Neuronal stem cell (in vitro differentiated cells): ENCODE results near the gene MMP11.

Experiments
- DNase-seq: peaks from one replicate; pipeline ENCODE4 v3.0.0-alpha.2; 2013; ENCODE audit warnings: low spot score
- H2AFZ ChIP-seq: one replicate; pipeline ENCODE4 v1.6.1; 2013; ENCODE audit warnings: mild to moderate bottlenecking, low read length, inconsistent platforms
- H2AK5ac ChIP-seq: 2 replicates; pipeline ENCODE4 v1.6.1; 2013; ENCODE audit warnings: low read depth, mild to moderate bottlenecking, inconsistent platforms, low read length, moderate library complexity, mixed read lengths
- H2BK120ac ChIP-seq: 2 replicates; pipeline ENCODE4 v1.6.1; 2013; ENCODE audit warnings: low read depth, mild to moderate bottlenecking, inconsistent platforms, low read length, moderate library complexity, mixed read lengths
- H2BK12ac ChIP-seq: one replicate; pipeline ENCODE4 v1.6.1; 2013; ENCODE audit warnings: low read length, inconsistent platforms
- H2BK15ac ChIP-seq: 2 replicates; pipeline ENCODE4 v1.6.1; 2013; ENCODE audit warnings: mild to moderate bottlenecking, low read length, inconsistent platforms, mixed read lengths
- H2BK5ac ChIP-seq: one replicate; pipeline ENCODE4 v1.6.1; 2013; ENCODE audit warnings: inconsistent platforms, mild to moderate bottlenecking, low read length, moderate library complexity
- H3K14ac ChIP-seq: one replicate; pipeline ENCODE4 v1.6.1; 2013; ENCODE audit warnings: low read length, inconsistent platforms
- H3K18ac ChIP-seq: 2 replicates; pipeline ENCODE4 v1.6.1; 2013; ENCODE audit warnings: low read length, inconsistent platforms
- H3K23ac ChIP-seq: 2 replicates; pipeline ENCODE4 v1.6.1; 2013; ENCODE audit warnings: low read depth, mild to moderate bottlenecking, mixed read lengths, low read length, inconsistent platforms; ENCODE audit not compliant: poor library complexity
- H3K27ac ChIP-seq: replicated peaks from 3 replicates; pipeline ENCODE4 v1.5.1; 2013; ENCODE audit warnings: low read length, inconsistent platforms
- H3K27me3 ChIP-seq, 3 experiments: 2 replicates each; pipeline ENCODE4 v1.6.1; 2013; ENCODE audit warnings: low read length in 3 of 3, mild to moderate bottlenecking in 2 of 3, inconsistent platforms in 1 of 3, low read depth in 1 of 3, mixed read lengths in 1 of 3, moderate library complexity in 1 of 3; ENCODE audit not compliant: control insufficient read depth in 3 of 3, insufficient read depth in 3 of 3
- H3K36me3 ChIP-seq, 2 donors: replicated peaks in 1 of 2; 2 replicates each; pipeline ENCODE4 v1.6.1; 2013; ENCODE audit warnings: low read length in 2 of 2; ENCODE audit not compliant: control insufficient read depth in 2 of 2, insufficient read depth in 2 of 2
- H3K4ac ChIP-seq: 2 replicates; pipeline ENCODE4 v1.6.1; 2013; ENCODE audit warnings: inconsistent platforms, mild to moderate bottlenecking, low read length, moderate library complexity
- H3K4me1 ChIP-seq, 2 donors: 1 replicate in 1 of 2; 2 replicates in 1 of 2; pipeline ENCODE4 v1.6.1; 2013; ENCODE audit warnings: low read length in 2 of 2, low read depth in 1 of 2; ENCODE audit not compliant: control insufficient read depth in 2 of 2, insufficient read depth in 1 of 2
- H3K4me2 ChIP-seq: one replicate; pipeline ENCODE4 v1.6.1; 2013; ENCODE audit warnings: mild to moderate bottlenecking, low read length, inconsistent platforms; ENCODE audit not compliant: insufficient read depth, poor library complexity, severe bottlenecking
- H3K4me3 ChIP-seq, 2 donors: 2 replicates each; pipeline ENCODE4 v1.5.1; 2013; ENCODE audit warnings: low read length in 2 of 2, mild to moderate bottlenecking in 2 of 2, inconsistent platforms in 1 of 2, moderate library complexity in 1 of 2
- H3K79me1 ChIP-seq: one replicate; pipeline ENCODE4 v1.6.1; 2013; ENCODE audit warnings: low read depth, mild to moderate bottlenecking, inconsistent platforms, low read length, moderate library complexity
- H3K9ac ChIP-seq: one replicate; pipeline ENCODE4 v1.6.1; 2013; ENCODE audit warnings: mild to moderate bottlenecking, low read depth, low read length, inconsistent platforms; ENCODE audit not compliant: poor library complexity
- H3K9me3 ChIP-seq, 2 donors: replicated peaks in 1 of 2; 2 replicates each; pipeline versions ENCODE3 to v1.6.1; 2013; ENCODE audit warnings: low read length in 2 of 2, mild to moderate bottlenecking in 2 of 2, inconsistent platforms in 1 of 2, low read depth in 1 of 2, mixed read lengths in 1 of 2, moderate library complexity in 1 of 2; ENCODE audit not compliant: control insufficient read depth in 2 of 2, insufficient read depth in 1 of 2
- H4K8ac ChIP-seq: one replicate; pipeline ENCODE4 v1.6.1; 2013; ENCODE audit warnings: low read depth, mild to moderate bottlenecking, inconsistent platforms, low read length, moderate library complexity
- H4K91ac ChIP-seq: one replicate; pipeline ENCODE4 v1.6.1; 2013; ENCODE audit warnings: low read length, low read depth, mild to moderate bottlenecking, inconsistent platforms; ENCODE audit not compliant: poor library complexity
- WGBS, 2 donors: extraction: QIAGEN DNeasy Blood & Tissue Kit; methylation state at CpG; one replicate each; pipeline ENCODE4 v1.1.7; 2013; ENCODE audit warnings: missing lambda C conversion rate in 2 of 2, mixed read lengths in 1 of 2; ENCODE audit not compliant: insufficient read length in 2 of 2, insufficient replicate concordance in 1 of 2; ENCODE audit errors: extremely low coverage in 2 of 2; 5-methylcytosine and 5-hydroxymethylcytosine counted together

Gene MMP11

GRCh38 chr22:23817146-23817545, 44.5 kb downstream of the MMP11 start:
- no peak overlapping the region for H3K23ac ChIP-seq
- no peaks in the 10 kb centered on the region for H3K79me1 ChIP-seq
- no peak overlapping the region for H2AFZ ChIP-seq
- no peak overlapping the region for H2BK120ac ChIP-seq
- no peak overlapping the region for H3K4me3 ChIP-seq
- no peaks in the 10 kb centered on the region for H3K9me3 ChIP-seq
- H2AK5ac ChIP-seq: no peak overlapping the region
- H3K4ac ChIP-seq: no peak overlapping the region
- H3K4me2 ChIP-seq: no peak overlapping the region
- DNase-seq: no peak
- no peaks in the 10 kb centered on the region for H3K27me3 ChIP-seq
- no peaks in the 10 kb centered on the region for H3K4me1 ChIP-seq
- H2BK15ac ChIP-seq: no peak overlapping the region
- H3K18ac ChIP-seq: no peak overlapping the region
- H4K8ac ChIP-seq: no peak overlapping the region
- H4K91ac ChIP-seq: no peak overlapping the region
- H3K36me3 ChIP-seq: peaks cover 32 to 96% of the 10 kb centered on the region in 2 donors
- no peak overlapping the region for H3K27ac ChIP-seq
- H3K9ac ChIP-seq: no peak overlapping the region
- WGBS, 2 donors: no CpG with 5 or more reads among the region's 6 CpGs
- H2BK5ac ChIP-seq: no peak overlapping the region
- H3K14ac ChIP-seq: no peak overlapping the region
- no peak overlapping the region for H2BK12ac ChIP-seq

GRCh38 chr22:23818541-23818940, 45.9 kb downstream of the MMP11 start:
- H2AFZ ChIP-seq: no peak overlapping the region
- no peaks in the 10 kb centered on the region for H3K4me1 ChIP-seq
- no peak overlapping the region for H3K4me3 ChIP-seq
- H3K27ac ChIP-seq: no peak overlapping the region
- no peaks in the 10 kb centered on the region for H3K9me3 ChIP-seq
- H3K4me2 ChIP-seq: no peak overlapping the region
- DNase-seq: no peak
- H2BK12ac ChIP-seq: no peak overlapping the region
- no peak overlapping the region for H3K18ac ChIP-seq
- peaks cover 43 to 96% of the 10 kb centered on the region in 2 donors for H3K36me3 ChIP-seq
- H4K91ac ChIP-seq: no peak overlapping the region
- H4K8ac ChIP-seq: no peak overlapping the region
- no peak overlapping the region for H3K23ac ChIP-seq
- H2BK120ac ChIP-seq: no peak overlapping the region
- H3K4ac ChIP-seq: no peak overlapping the region
- H2BK5ac ChIP-seq: no peak overlapping the region
- H3K9ac ChIP-seq: no peak overlapping the region
- no peak overlapping the region for H2BK15ac ChIP-seq
- no peaks in the 10 kb centered on the region for H3K79me1 ChIP-seq
- H3K14ac ChIP-seq: no peak overlapping the region
- H3K27me3 ChIP-seq: no peaks in the 10 kb centered on the region
- WGBS, 2 donors: no CpG with 5 or more reads among the region's 2 CpGs
- H2AK5ac ChIP-seq: no peak overlapping the region

- Histone ChIP-seq H2AK5ac (no peak overlapping the region), H3K4me1 (peaks cover 0 to under 1% of the 10 kb centered on the region in 2 donors), H4K8ac (no peak overlapping the region), H3K18ac (no peak overlapping the region), H3K9me3 (no peaks in the 10 kb centered on the region), H3K4ac (no peak overlapping the region), H4K91ac (no peak overlapping the region), H2BK12ac (no peak overlapping the region), H2BK5ac (no peak overlapping the region), H3K14ac (no peak overlapping the region), H2AFZ (no peak overlapping the region), H3K9ac (no peak overlapping the region), H2BK120ac (no peak overlapping the region), H3K27me3 (no peaks in the 10 kb centered on the region), H3K27ac (no peak overlapping the region), H3K23ac (no peak overlapping the region), H3K79me1 (peaks cover 2% of the 10 kb centered on the region), H3K4me3 (no peak overlapping the region), H3K4me2 (no peak overlapping the region), H3K36me3 (peaks cover 61 to 98% of the 10 kb centered on the region in 2 donors), H2BK15ac (no peak overlapping the region)
- no CpG with 5 or more reads among the region's 4 CpGs for WGBS, 2 donors
- no peak for DNase-seq
These were observed 48.1 kb downstream of the MMP11 start for GRCh38 chr22:23820748-23821211.

GRCh38 chr22:23822101-23822671, 49.5 kb downstream of the MMP11 start:
- Histone ChIP-seq H3K9me3 (no peaks in the 10 kb centered on the region), H3K9ac (peak overlapping the region; percentile 66), H2AFZ (no peak overlapping the region), H4K8ac (no peak overlapping the region), H2AK5ac (no peak overlapping the region), H4K91ac (no peak overlapping the region), H3K18ac (no peak overlapping the region), H2BK15ac (no peak overlapping the region), H3K4ac (no peak overlapping the region), H3K14ac (no peak overlapping the region), H3K4me1 (peaks cover 0 to 3% of the 10 kb centered on the region in 2 donors), H2BK5ac (peak overlapping the region; percentile 16), H3K27me3 (no peaks in the 10 kb centered on the region), H3K27ac (no peak overlapping the region), H3K4me3 (no peak overlapping the region), H3K23ac (no peak overlapping the region), H2BK12ac (no peak overlapping the region), H2BK120ac (no peak overlapping the region), H3K4me2 (no peak overlapping the region), H3K79me1 (peaks cover 5% of the 10 kb centered on the region), H3K36me3 (peaks cover 60 to 98% of the 10 kb centered on the region in 2 donors)
- WGBS, 2 donors: no CpG with 5 or more reads among the region's 6 CpGs
- DNase-seq: no peak
